ENCODE data around the gene TREML4.
"Not testable (repeated sequence)": the region's sequence is repeated elsewhere in the genome, so short reads cannot be mapped to it uniquely, and the experiment has no call there.

The TREML4 gene

GRCh38 chr6:41228096-41228495 lies at the start of gene TREML4:
Gene TREML4, plus strand, starts transcription at chr6:41228349. Its CDS starts 79 bp downstream, at chr6:41228428.
- Mint-ChIP-seq H3K4me3 (no peak within 1 kb of the TSS), H3K27ac (no peak within 1 kb of the TSS), H3K27me3 (peaks cover 5% of the 10 kb centered on the region), H3K4me1 (ENCODE audit: low read depth) (no peaks in the 10 kb centered on the region), H3K9me3 (ENCODE audit: low read depth) (no peaks in the 10 kb centered on the region), H3K36me3 (no peaks in the 10 kb centered on the region)

GRCh38 chr6:41179163-41179562 lies 49.0 kb upstream of the TREML4 start:
- Mint-ChIP-seq H3K27me3 (no peaks in the 10 kb centered on the region), H3K36me3 (peaks cover 2% of the 10 kb centered on the region), H3K27ac (no peak overlapping the region), H3K4me3 (no peak overlapping the region), H3K4me1 (ENCODE audit: low read depth) (peaks cover 13% of the 10 kb centered on the region), H3K9me3 (ENCODE audit: low read depth) (no peaks in the 10 kb centered on the region)

- no peak overlapping the region for H3K4me3 Mint-ChIP-seq
- no peaks in the 10 kb centered on the region for H3K9me3 Mint-ChIP-seq (ENCODE audit: low read depth)
- no peaks in the 10 kb centered on the region for H3K27me3 Mint-ChIP-seq
- peaks cover 19% of the 10 kb centered on the region for H3K4me1 Mint-ChIP-seq (ENCODE audit: low read depth)
- H3K36me3 Mint-ChIP-seq: peaks cover 2% of the 10 kb centered on the region
- no peak overlapping the region for H3K27ac Mint-ChIP-seq
Observed at GRCh38 chr6:41181566-41181965, 46.6 kb upstream of the TREML4 start.

GRCh38 chr6:41182069-41183034 lies 45.8 kb upstream of the TREML4 start:
- H3K27me3 Mint-ChIP-seq: no peaks in the 10 kb centered on the region
- H3K4me1 Mint-ChIP-seq (ENCODE audit: low read depth): peaks cover 22% of the 10 kb centered on the region
- H3K27ac Mint-ChIP-seq: no peak overlapping the region

GRCh38 chr6:41184761-41185160 lies 43.4 kb upstream of the TREML4 start:
- Mint-ChIP-seq H3K27ac (no peak overlapping the region), H3K36me3 (peaks cover 4% of the 10 kb centered on the region), H3K4me3 (no peak overlapping the region), H3K27me3 (no peaks in the 10 kb centered on the region), H3K9me3 (ENCODE audit: low read depth) (peaks cover 4% of the 10 kb centered on the region), H3K4me1 (ENCODE audit: low read depth) (peaks cover 26% of the 10 kb centered on the region)

More at GRCh38 chr6:41182069-41183034, 45.8 kb upstream of the TREML4 start:
- no peak overlapping the region for H3K4me3 Mint-ChIP-seq
- no peaks in the 10 kb centered on the region for H3K9me3 Mint-ChIP-seq (ENCODE audit: low read depth)
- peaks cover 2% of the 10 kb centered on the region for H3K36me3 Mint-ChIP-seq

GRCh38 chr6:41186031-41186562 lies 42.1 kb upstream of the TREML4 start:
- Mint-ChIP-seq H3K4me1 (ENCODE audit: low read depth) (peaks cover 26% of the 10 kb centered on the region), H3K4me3 (no peak overlapping the region), H3K36me3 (peaks cover 7% of the 10 kb centered on the region), H3K9me3 (ENCODE audit: low read depth) (peaks cover 4% of the 10 kb centered on the region), H3K27ac (no peak overlapping the region), H3K27me3 (no peaks in the 10 kb centered on the region)

GRCh38 chr6:41187924-41188886 lies 39.9 kb upstream of the TREML4 start:
- H3K27ac Mint-ChIP-seq: no peak overlapping the region

GRCh38 chr6:41189046-41189445 lies 39.1 kb upstream of the TREML4 start:
- not testable (repeated sequence) for H3K27ac Mint-ChIP-seq; H3K4me3 Mint-ChIP-seq; H3K27me3 Mint-ChIP-seq; H3K36me3 Mint-ChIP-seq; H3K9me3 Mint-ChIP-seq (ENCODE audit: low read depth)
- H3K4me1 Mint-ChIP-seq (ENCODE audit: low read depth): peaks cover 21% of the 10 kb centered on the region

More at GRCh38 chr6:41187924-41188886, 39.9 kb upstream of the TREML4 start:
- H3K27me3 Mint-ChIP-seq: no peaks in the 10 kb centered on the region
- H3K9me3 Mint-ChIP-seq (ENCODE audit: low read depth): peaks cover 4% of the 10 kb centered on the region
- peaks cover 7% of the 10 kb centered on the region for H3K36me3 Mint-ChIP-seq
- no peak overlapping the region for H3K4me3 Mint-ChIP-seq
- H3K4me1 Mint-ChIP-seq (ENCODE audit: low read depth): peaks cover 17% of the 10 kb centered on the region

- Mint-ChIP-seq H3K27ac (no peak overlapping the region), H3K9me3 (ENCODE audit: low read depth) (peaks cover 4% of the 10 kb centered on the region), H3K36me3 (peaks cover 10% of the 10 kb centered on the region), H3K4me3 (no peak overlapping the region), H3K27me3 (no peaks in the 10 kb centered on the region), H3K4me1 (ENCODE audit: low read depth) (peaks cover 28% of the 10 kb centered on the region)
Observed at GRCh38 chr6:41189967-41190366, 38.2 kb upstream of the TREML4 start.

- Mint-ChIP-seq H3K4me1 (ENCODE audit: low read depth) (peaks cover 27% of the 10 kb centered on the region), H3K27ac (no peak overlapping the region), H3K36me3 (peaks cover 10% of the 10 kb centered on the region), H3K9me3 (ENCODE audit: low read depth) (peaks cover 4% of the 10 kb centered on the region), H3K4me3 (no peak overlapping the region), H3K27me3 (no peaks in the 10 kb centered on the region)
Observed at GRCh38 chr6:41190791-41191190, 37.4 kb upstream of the TREML4 start.

GRCh38 chr6:41191569-41191968 lies 36.6 kb upstream of the TREML4 start:
- Mint-ChIP-seq H3K4me1 (ENCODE audit: low read depth) (peaks cover 26% of the 10 kb centered on the region), H3K27me3 (no peaks in the 10 kb centered on the region), H3K27ac (no peak overlapping the region), H3K9me3 (ENCODE audit: low read depth) (peaks cover 4% of the 10 kb centered on the region), H3K36me3 (peaks cover 10% of the 10 kb centered on the region), H3K4me3 (no peak overlapping the region)

GRCh38 chr6:41193171-41193734 lies 34.9 kb upstream of the TREML4 start:
- peaks cover 10% of the 10 kb centered on the region for H3K36me3 Mint-ChIP-seq
- H3K4me3 Mint-ChIP-seq: no peak overlapping the region
- peak overlapping the region; percentile 38 for H3K27ac Mint-ChIP-seq
- H3K27me3 Mint-ChIP-seq: no peaks in the 10 kb centered on the region
- peaks cover 35% of the 10 kb centered on the region for H3K4me1 Mint-ChIP-seq (ENCODE audit: low read depth)
- peaks cover 4% of the 10 kb centered on the region for H3K9me3 Mint-ChIP-seq (ENCODE audit: low read depth)

GRCh38 chr6:41193884-41194283 lies 34.3 kb upstream of the TREML4 start:
- no peak overlapping the region for H3K27ac Mint-ChIP-seq
- H3K4me1 Mint-ChIP-seq (ENCODE audit: low read depth): peaks cover 36% of the 10 kb centered on the region
- no peak overlapping the region for H3K4me3 Mint-ChIP-seq
- peaks cover 10% of the 10 kb centered on the region for H3K36me3 Mint-ChIP-seq
- H3K27me3 Mint-ChIP-seq: no peaks in the 10 kb centered on the region
- peaks cover 4% of the 10 kb centered on the region for H3K9me3 Mint-ChIP-seq (ENCODE audit: low read depth)

GRCh38 chr6:41194386-41194785 lies 33.8 kb upstream of the TREML4 start:
- H3K4me1 Mint-ChIP-seq (ENCODE audit: low read depth): peaks cover 41% of the 10 kb centered on the region
- H3K9me3 Mint-ChIP-seq (ENCODE audit: low read depth): peaks cover 2% of the 10 kb centered on the region
- H3K27me3 Mint-ChIP-seq: no peaks in the 10 kb centered on the region
- peaks cover 8% of the 10 kb centered on the region for H3K36me3 Mint-ChIP-seq
- H3K4me3 Mint-ChIP-seq: no peak overlapping the region
- H3K27ac Mint-ChIP-seq: no peak overlapping the region
